GM15510 (cell line): ENCODE data around the gene B3GLCT.

Source experiments
- POLR2A ChIP-seq: IDR thresholded peaks from 3 replicates; pipeline ENCODE4 v1.6.1; 2011; ENCODE audit warnings: borderline replicate concordance; ENCODE audit not compliant: insufficient read length; ENCODE audit errors: extremely low read depth

The B3GLCT gene

GRCh38 chr13:31199849-31200636 is at the start of gene B3GLCT:
Gene B3GLCT, plus strand, starts transcription at chr13:31199975. Its CDS starts 110 bp downstream, at chr13:31200085.
- no peak for TF ChIP-seq POLR2A

GRCh38 chr13:31150315-31150985 is 49.3 kb upstream of the B3GLCT start:
- TF ChIP-seq POLR2A: no peak

GRCh38 chr13:31151837-31152236 is 47.9 kb upstream of the B3GLCT start:
- TF ChIP-seq POLR2A: no peak

- no peak for TF ChIP-seq POLR2A
Measured at GRCh38 chr13:31154939-31155338, 44.8 kb upstream of the B3GLCT start.

GRCh38 chr13:31159306-31159705 is 40.5 kb upstream of the B3GLCT start:
- no peak for TF ChIP-seq POLR2A

GRCh38 chr13:31160857-31161556 is 38.8 kb upstream of the B3GLCT start:
- no peak for TF ChIP-seq POLR2A

- peak; percentile 90 for TF ChIP-seq POLR2A
Measured at GRCh38 chr13:31161557-31162150, 38.1 kb upstream of the B3GLCT start, which contains the start of gene HSPH1. Gene HSPH1, minus strand, starts transcription at chr13:31161904. Its CDS starts 322 bp downstream, at chr13:31161582.

GRCh38 chr13:31162151-31163008 is 37.4 kb upstream of the B3GLCT start:
- TF ChIP-seq POLR2A: peak; percentile 64

GRCh38 chr13:31166591-31166990 is 33.2 kb upstream of the B3GLCT start:
- no peak for TF ChIP-seq POLR2A

- TF ChIP-seq POLR2A: no peak
Measured at GRCh38 chr13:31167490-31167889, 32.3 kb upstream of the B3GLCT start.

GRCh38 chr13:31168166-31168565 is 31.6 kb upstream of the B3GLCT start:
- no peak for TF ChIP-seq POLR2A

- TF ChIP-seq POLR2A: no peak
Measured at GRCh38 chr13:31168736-31169135, 31.0 kb upstream of the B3GLCT start.

GRCh38 chr13:31172001-31172400 is 27.8 kb upstream of the B3GLCT start:
- no peak for TF ChIP-seq POLR2A

GRCh38 chr13:31172535-31172934 is 27.2 kb upstream of the B3GLCT start:
- TF ChIP-seq POLR2A: no peak

GRCh38 chr13:31174018-31174417 is 25.8 kb upstream of the B3GLCT start:
- TF ChIP-seq POLR2A: no peak
